Measurements from ENCODE around the gene C4A.
"Not testable (repeated sequence)": the region's sequence is repeated elsewhere in the genome, so short reads cannot be mapped to it uniquely, and the experiment has no call there.

The C4A gene

GRCh38 chr6:31981744-31982143 lies at the start of gene C4A:
Gene C4A (plus strand): TSS chr6:31982057. CDS start chr6:31982108, 51 bp downstream.
- DNase-seq: not testable (repeated sequence)

DNA sequence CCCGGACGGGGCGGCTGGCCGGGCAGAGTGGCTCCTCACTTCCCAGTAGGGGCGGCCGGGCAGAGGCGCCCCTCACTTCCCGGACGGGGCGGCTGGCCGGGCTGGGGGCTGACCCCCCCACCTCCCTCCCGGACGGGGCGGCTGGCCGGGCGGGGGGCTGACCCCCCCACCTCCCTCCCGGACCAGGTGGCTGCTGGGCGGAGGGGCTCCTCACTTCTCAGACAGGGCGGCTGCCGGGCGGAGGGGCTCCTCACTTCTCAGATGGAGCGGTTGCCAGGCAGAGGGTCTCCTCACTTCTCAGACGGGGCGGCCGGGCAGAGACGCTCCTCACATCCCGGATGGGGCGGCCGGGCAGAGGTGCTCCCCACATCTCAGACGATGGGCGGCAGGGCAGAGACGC lies 49.7 kb upstream of the C4A start:
- DNase-seq: not testable (repeated sequence)

- no peak for DNase-seq
Observed at GRCh38 chr6:31933537-31933936, 48.3 kb upstream of the C4A start.

- DNase-seq: no peak
Observed at GRCh38 chr6:31935021-31935420, 46.8 kb upstream of the C4A start.

DNA sequence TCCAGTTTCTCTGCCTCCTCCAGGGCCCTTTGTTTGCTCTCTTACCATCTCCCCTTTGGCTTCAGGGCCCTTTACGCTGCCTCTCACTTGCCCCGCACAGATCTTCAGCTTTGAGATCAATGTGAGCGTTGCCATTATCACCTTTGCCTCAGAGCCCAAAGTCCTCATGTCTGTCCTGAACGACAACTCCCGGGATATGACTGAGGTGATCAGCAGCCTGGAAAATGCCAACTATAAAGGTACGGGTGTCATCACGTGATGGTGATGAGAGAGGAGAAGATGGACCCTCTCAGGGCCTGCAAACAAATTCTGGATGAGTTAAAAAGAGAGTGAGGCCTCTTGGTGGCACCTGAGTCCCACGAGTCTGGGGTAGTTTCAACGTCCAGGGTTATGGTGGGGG lies 46.0 kb upstream of the C4A start:
- no peak for DNase-seq

DNA sequence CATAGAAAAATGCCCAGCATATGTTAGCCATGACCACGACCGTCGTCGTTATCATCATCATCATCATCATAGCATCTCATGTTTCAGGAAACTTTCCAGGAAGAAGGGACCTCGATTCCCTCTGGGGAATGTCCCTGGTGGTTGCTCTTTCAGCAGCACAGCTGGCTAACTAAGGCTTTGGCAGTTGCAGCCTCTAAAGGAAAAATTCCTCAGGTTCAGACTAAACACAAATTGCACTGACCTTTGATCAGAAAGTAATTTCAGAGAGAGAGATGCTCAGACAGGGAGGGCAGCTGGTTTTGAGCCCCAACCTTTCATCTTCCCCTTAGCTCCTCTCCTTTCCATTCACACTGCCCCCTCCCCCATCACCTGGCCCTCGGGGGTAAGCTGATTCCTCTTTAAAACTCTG lies 41.6 kb upstream of the C4A start:
- DNase-seq: no peak

GRCh38 chr6:31943742-31944141 lies 38.1 kb upstream of the C4A start:
- DNase-seq: no peak

DNA sequence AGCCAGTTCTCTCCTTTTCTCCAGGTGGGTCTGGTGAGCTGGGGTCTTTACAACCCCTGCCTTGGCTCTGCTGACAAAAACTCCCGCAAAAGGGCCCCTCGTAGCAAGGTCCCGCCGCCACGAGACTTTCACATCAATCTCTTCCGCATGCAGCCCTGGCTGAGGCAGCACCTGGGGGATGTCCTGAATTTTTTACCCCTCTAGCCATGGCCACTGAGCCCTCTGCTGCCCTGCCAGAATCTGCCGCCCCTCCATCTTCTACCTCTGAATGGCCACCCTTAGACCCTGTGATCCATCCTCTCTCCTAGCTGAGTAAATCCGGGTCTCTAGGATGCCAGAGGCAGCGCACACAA lies 36.7 kb upstream of the C4A start:
- no peak for DNase-seq

GRCh38 chr6:31945507-31946369 lies 36.1 kb upstream of the C4A start, which contains the start of gene CFB:
Gene CFB (plus strand): TSS chr6:31946095. CDS start chr6:31946222, 127 bp downstream.
- DNase-seq: no peak

GRCh38 chr6:31946370-31946885 lies 35.4 kb upstream of the C4A start:
- DNase-seq: no peak

DNA sequence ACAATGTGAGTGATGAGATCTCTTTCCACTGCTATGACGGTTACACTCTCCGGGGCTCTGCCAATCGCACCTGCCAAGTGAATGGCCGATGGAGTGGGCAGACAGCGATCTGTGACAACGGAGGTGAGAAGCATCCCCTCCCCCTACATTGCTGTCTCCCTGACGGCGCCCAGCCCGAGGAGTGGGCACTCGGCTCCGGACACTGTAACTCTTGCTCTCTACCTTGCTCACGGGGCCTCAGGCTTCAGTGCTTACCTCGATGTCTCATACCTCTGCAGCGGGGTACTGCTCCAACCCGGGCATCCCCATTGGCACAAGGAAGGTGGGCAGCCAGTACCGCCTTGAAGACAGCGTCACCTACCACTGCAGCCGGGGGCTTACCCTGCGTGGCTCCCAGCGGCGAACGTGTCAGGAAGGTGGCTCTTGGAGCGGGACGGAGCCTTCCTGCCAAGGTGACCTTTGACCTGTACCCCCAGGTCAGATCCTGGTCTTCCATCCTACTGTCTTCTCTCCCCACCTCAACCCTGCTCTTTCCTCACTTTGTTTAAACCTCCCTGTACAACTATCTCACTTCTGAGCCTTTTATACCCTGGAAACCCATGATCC lies 34.7 kb upstream of the C4A start:
- no peak for DNase-seq

DNA sequence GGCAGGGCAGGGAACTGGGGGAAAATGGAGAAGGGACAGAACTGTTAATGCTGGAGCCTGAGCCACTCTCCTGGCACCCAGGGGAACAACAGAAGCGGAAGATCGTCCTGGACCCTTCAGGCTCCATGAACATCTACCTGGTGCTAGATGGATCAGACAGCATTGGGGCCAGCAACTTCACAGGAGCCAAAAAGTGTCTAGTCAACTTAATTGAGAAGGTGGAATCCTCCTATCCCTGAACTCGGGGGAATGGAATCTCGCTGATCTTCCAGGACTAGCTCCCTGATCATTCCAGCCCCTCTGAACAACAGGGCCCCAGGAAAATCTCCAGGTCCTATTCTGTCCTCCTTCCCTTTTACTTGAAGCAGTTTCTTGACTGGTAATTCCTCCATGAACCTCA lies 34.0 kb upstream of the C4A start:
- DNase-seq: no peak

- no peak for DNase-seq
Observed at GRCh38 chr6:31948306-31948705, 33.6 kb upstream of the C4A start.

DNA sequence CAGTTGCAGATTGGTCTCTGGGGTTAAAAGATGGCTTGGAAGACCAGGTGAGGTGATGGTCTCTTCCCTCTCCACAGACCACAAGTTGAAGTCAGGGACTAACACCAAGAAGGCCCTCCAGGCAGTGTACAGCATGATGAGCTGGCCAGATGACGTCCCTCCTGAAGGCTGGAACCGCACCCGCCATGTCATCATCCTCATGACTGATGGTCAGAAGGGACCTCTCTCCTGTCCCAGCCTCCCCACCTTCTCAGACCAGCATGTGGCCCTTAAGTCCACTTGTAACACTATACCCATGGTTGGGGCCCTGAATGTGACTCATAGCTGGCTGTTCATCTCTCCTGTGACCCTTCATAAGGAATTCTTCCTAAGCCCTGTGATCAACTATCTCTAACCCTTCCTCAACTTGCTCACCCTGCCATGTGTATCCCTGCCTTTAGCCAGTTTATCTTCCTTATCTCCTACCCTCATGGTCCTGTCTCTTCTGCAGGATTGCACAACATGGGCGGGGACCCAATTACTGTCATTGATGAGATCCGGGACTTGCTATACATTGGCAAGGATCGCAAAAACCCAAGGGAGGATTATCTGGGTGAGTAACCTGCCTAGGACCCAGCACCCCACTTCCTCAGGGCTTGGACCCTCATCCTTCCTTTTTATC lies 33.0 kb upstream of the C4A start:
- no peak for DNase-seq

DNA sequence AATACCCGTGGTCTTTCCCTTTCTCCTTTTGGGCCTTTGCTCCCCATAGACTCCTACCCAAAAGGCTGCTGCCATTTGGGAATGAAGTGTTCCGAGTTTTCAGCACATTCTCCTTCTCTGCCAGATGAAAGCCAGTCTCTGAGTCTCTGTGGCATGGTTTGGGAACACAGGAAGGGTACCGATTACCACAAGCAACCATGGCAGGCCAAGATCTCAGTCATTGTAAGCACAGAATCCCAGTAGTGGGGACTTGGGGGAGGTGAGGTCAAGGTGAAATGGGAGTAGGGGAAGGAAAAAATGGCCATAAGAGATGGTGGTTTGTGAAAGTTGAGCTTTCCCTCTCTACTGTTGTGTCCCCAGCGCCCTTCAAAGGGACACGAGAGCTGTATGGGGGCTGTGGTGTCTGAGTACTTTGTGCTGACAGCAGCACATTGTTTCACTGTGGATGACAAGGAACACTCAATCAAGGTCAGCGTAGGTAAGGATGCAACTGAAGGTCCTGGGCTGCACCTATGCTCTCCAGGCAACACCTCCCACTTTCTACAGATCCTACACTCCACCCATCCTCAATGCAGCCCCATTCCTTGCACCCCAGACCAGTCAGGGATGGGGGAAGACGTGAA lies 31.8 kb upstream of the C4A start:
- no peak for DNase-seq

- DNase-seq: peak; percentile 40 to 42
Observed at GRCh38 chr6:31952140-31952805, 29.6 kb upstream of the C4A start.

DNA sequence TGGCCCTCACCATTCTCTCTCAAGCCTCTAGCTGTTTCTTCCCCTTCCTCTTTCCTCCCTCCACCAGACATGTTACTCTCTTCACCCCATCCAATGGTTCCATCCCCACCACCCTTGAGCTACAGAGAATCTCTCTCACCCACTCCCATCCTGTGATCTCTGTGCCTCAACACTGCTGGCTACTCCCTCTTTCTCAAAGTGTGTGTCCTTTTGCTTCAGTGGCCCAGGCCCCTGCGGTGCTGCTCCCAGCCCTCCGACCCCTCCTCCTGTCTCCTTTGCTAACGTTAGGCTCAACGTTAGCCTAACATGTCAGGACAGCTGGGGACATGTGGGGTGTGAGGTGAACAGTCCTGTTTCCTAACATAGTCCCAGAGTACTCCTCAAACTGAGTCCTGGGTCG lies 29.0 kb upstream of the C4A start:
- DNase-seq: no peak

GRCh38 chr6:31954511-31954910 lies 27.3 kb upstream of the C4A start:
- no peak for DNase-seq

DNA sequence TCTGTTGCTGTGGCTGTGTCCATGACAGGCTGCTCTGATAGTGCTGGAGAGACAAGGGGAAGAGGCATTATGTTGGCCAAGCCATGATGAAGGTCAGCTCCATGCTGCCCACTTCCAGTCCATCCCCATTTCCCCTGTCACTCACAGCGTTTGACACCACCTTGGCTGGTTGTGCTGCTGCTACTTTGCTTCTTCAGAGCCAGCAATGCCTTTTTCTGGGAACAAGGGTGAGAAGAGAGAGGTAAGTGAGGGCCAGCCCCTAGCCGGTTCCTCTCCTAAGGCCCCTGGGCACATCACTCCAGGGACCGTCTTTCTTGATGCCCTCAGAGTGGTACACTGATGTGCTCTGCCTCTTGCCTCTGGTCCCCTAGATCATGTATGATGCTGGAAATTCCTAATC lies 25.1 kb upstream of the C4A start:
- DNase-seq: no peak

GRCh38 chr6:31958412-31958740 lies 23.5 kb upstream of the C4A start:
- DNase-seq: no peak

GRCh38 chr6:31958741-31959739 lies 22.8 kb upstream of the C4A start, which contains the start of the genes NELFE and SKIC2:
Gene NELFE (minus strand): TSS chr6:31958971. CDS start chr6:31958446, 525 bp downstream.
Gene SKIC2 (plus strand): TSS chr6:31959175. CDS start chr6:31959193, 18 bp downstream.
- peak; percentile 99 for DNase-seq

Data from CD4-positive, alpha-beta T cell treated with Interleukin-1 beta for 1 hour (primary cell).